ENCODE measurements around the gene TMEM212. TPM values are rescaled to one million over a fixed set of nuclear protein-coding genes. Genes with fewer than 3 reads are reported as not detected.

Gene TMEM212
- total and polyA plus RNA-seq, 2 donors (not counting 1 experiment from before 2014, with no cell fraction given): not detected

- Histone ChIP-seq H3K9ac (ENCODE audit: low read length) (no peak overlapping the region), H3K4me2 (replicated peaks; ENCODE audit: low read depth, low read length, poor library complexity, severe bottlenecking) (no peak overlapping the region), H2AFZ (ENCODE audit: insufficient read depth, low read depth, low read length, poor library complexity, severe bottlenecking) (no peak overlapping the region), H4K20me1 (ENCODE audit: control insufficient read depth, insufficient read depth, low read length, poor library complexity, severe bottlenecking) (no peaks in the 10 kb centered on the region), H3K4me3 (ENCODE audit: control extremely low read depth in 1 of 5, extremely low read depth in 1 of 5, insufficient read depth in 1 of 5, low read depth in 2 of 5, low read length in 4 of 5) (no peak overlapping the region), H3K36me3 (replicated peaks in 1 of 2; ENCODE audit: control extremely low read depth in 1 of 2, control insufficient read depth in 1 of 2, extremely low read depth in 1 of 2, insufficient read depth in 2 of 2, low read length in 1 of 2) (no peaks in the 10 kb centered on the region), H3K27ac (ENCODE audit: low read length in 2 of 2) (no peak overlapping the region), H3K4me1 (ENCODE audit: control insufficient read depth in 2 of 2, insufficient read depth in 2 of 2, low read length in 2 of 2) (no peaks in the 10 kb centered on the region), H3K27me3 (replicated peaks in 1 of 4; ENCODE audit: control extremely low read depth in 1 of 4, control insufficient read depth in 3 of 4, insufficient read depth in 4 of 4, low read length in 3 of 4) (no peaks in the 10 kb centered on the region), H3K9me3 (ENCODE audit: control extremely low read depth in 1 of 3, control insufficient read depth in 2 of 3, insufficient read depth in 1 of 3, low read length in 2 of 3) (no peaks in the 10 kb centered on the region), H3K79me2 (ENCODE audit: control insufficient read depth, insufficient read depth, low read length) (no peaks in the 10 kb centered on the region)
- no peak for DNase-seq
- Mint-ChIP-seq H3K27ac (no peak overlapping the region), H3K9me3 (ENCODE audit: insufficient read depth) (no peaks in the 10 kb centered on the region), H3K4me3 (no peak overlapping the region), H3K27me3 (no peaks in the 10 kb centered on the region), H3K4me1 (no peaks in the 10 kb centered on the region)
- CTCF ChIA-PET: no interaction called here
- ATAC-seq (ENCODE audit: low read depth): no peak
- 56% methylated on average over 2 of the region's 6 CpGs for WGBS (ENCODE audit: insufficient coverage)
- intact Hi-C loops (cut with micrococcal nuclease): no loop called here
- POLR2A ChIA-PET: no interaction called here
- TF ChIP-seq CTCF (IDR thresholded peaks at IDR 0.05): no peak
These were observed 2.1 kb upstream of the TMEM212 start for GRCh38 chr3:171840811-171841619.

GRCh38 chr3:171841620-171842000, 1.5 kb upstream of the TMEM212 start:
- ATAC-seq (ENCODE audit: low read depth) (no peak), DNase-seq (no peak)
- Histone ChIP-seq H3K27me3 (replicated peaks in 1 of 4; ENCODE audit: control extremely low read depth in 1 of 4, control insufficient read depth in 3 of 4, insufficient read depth in 4 of 4, low read length in 3 of 4) (no peaks in the 10 kb centered on the region), H3K27ac (ENCODE audit: low read length in 2 of 2) (no peak overlapping the region), H3K4me3 (ENCODE audit: control extremely low read depth in 1 of 5, extremely low read depth in 1 of 5, insufficient read depth in 1 of 5, low read depth in 2 of 5, low read length in 4 of 5) (no peak overlapping the region), H3K9me3 (ENCODE audit: control extremely low read depth in 1 of 3, control insufficient read depth in 2 of 3, insufficient read depth in 1 of 3, low read length in 2 of 3) (no peaks in the 10 kb centered on the region), H3K36me3 (replicated peaks in 1 of 2; ENCODE audit: control extremely low read depth in 1 of 2, control insufficient read depth in 1 of 2, extremely low read depth in 1 of 2, insufficient read depth in 2 of 2, low read length in 1 of 2) (no peaks in the 10 kb centered on the region), H3K4me2 (replicated peaks; ENCODE audit: low read depth, low read length, poor library complexity, severe bottlenecking) (no peak overlapping the region), H2AFZ (ENCODE audit: insufficient read depth, low read depth, low read length, poor library complexity, severe bottlenecking) (no peak overlapping the region), H3K4me1 (ENCODE audit: control insufficient read depth in 2 of 2, insufficient read depth in 2 of 2, low read length in 2 of 2) (no peaks in the 10 kb centered on the region), H4K20me1 (ENCODE audit: control insufficient read depth, insufficient read depth, low read length, poor library complexity, severe bottlenecking) (no peaks in the 10 kb centered on the region), H3K79me2 (ENCODE audit: control insufficient read depth, insufficient read depth, low read length) (no peaks in the 10 kb centered on the region), H3K9ac (ENCODE audit: low read length) (no peak overlapping the region)
- no CpG with 5 or more reads among the region's 1 CpG for WGBS (ENCODE audit: insufficient coverage)
- no peak overlapping the region for H3K27ac Mint-ChIP-seq
- no peaks in the 10 kb centered on the region for H3K4me1 Mint-ChIP-seq
- intact Hi-C loops (cut with micrococcal nuclease): no loop called here
- CTCF ChIA-PET: no interaction called here
- no peak overlapping the region for H3K4me3 Mint-ChIP-seq
- POLR2A ChIA-PET: no interaction called here
- no peaks in the 10 kb centered on the region for H3K27me3 Mint-ChIP-seq
- TF ChIP-seq EZH2 (IDR thresholded peaks at IDR 0.05; ENCODE audit: borderline replicate concordance, insufficient read depth, low read depth, low read length, poor library complexity, severe bottlenecking): no peak
- no peak for TF ChIP-seq CTCF (IDR thresholded peaks at IDR 0.05)
- H3K9me3 Mint-ChIP-seq (ENCODE audit: insufficient read depth): no peaks in the 10 kb centered on the region
